H1 (cell line): ENCODE data around the gene RASGEF1C. TPM values are rescaled to one million over a fixed set of nuclear protein-coding genes. Genes with fewer than 3 reads are reported as not detected.

Experiments
- CHD2 ChIP-seq: IDR thresholded peaks from 2 replicates; pipeline ENCODE4 v1.6.1; 2012; ENCODE audit warnings: low read length, improper control_type of control experiment
- POLR2AphosphoS5 ChIP-seq: IDR thresholded peaks from 2 replicates; pipeline ENCODE4 v1.6.1; 2011; ENCODE audit warnings: low read depth, low read length
- RFX5 ChIP-seq: IDR thresholded peaks from 2 replicates; pipeline ENCODE4 v1.6.1; 2011; ENCODE audit warnings: low read depth, low read length, improper control_type of control experiment, borderline replicate concordance
- SP4 ChIP-seq: IDR thresholded peaks from 2 replicates; pipeline ENCODE4 v1.6.1; 2012; ENCODE audit warnings: low read length, inconsistent platforms
- polyA plus RNA-seq, 7 experiments: library from polyadenylated mRNA; depleted of rRNA in 3 of 7; stranded (reverse) in 5 of 7; unstranded in 2 of 7; fragments of >200 nt in 5 of 7; fragments of 200-250 nt in 2 of 7; gene quantifications; 1 replicate in 5 of 7; 2 replicates in 1 of 7; 4 replicates in 1 of 7; pipeline versions ENCODE4 v1.2.1 to v1.2.3, GENCODE V29; 2011 to 2013; ENCODE audit warnings: missing spikeins in 2 of 7, mixed read lengths in 2 of 7
- total RNA-seq: library from RNA; stranded (reverse); fragmentation: NEBNext Ultra II Directional; extraction: Animal tissue kit (Norgen Biotek cat#: 25700); gene quantifications from 2 replicates; pipeline ENCODE4 v1.2.1, GENCODE V29; 2021
- TF ChIP-seq, protein P1 (sequence below): fragments of 300-600 bp; sonication (generic); IDR thresholded peaks from 2 replicates; pipeline ENCODE4 v1.7.1; 2012; ENCODE audit warnings: low read length, moderate library complexity, mild to moderate bottlenecking, inconsistent platforms; ENCODE audit not compliant: insufficient replicate concordance
- TF ChIP-seq, protein P2 (sequence below): IDR thresholded peaks from 2 replicates; pipeline ENCODE4 v1.6.1; 2011; ENCODE audit warnings: low read depth, mild to moderate bottlenecking, low read length; ENCODE audit not compliant: insufficient read depth

Gene RASGEF1C
- total and polyA plus RNA-seq, 2 of the 8 experiments (the other 6 are each of a cell fraction or from before 2014, with no cell fraction given) = 0.26 to 0.61 TPM

DNA sequence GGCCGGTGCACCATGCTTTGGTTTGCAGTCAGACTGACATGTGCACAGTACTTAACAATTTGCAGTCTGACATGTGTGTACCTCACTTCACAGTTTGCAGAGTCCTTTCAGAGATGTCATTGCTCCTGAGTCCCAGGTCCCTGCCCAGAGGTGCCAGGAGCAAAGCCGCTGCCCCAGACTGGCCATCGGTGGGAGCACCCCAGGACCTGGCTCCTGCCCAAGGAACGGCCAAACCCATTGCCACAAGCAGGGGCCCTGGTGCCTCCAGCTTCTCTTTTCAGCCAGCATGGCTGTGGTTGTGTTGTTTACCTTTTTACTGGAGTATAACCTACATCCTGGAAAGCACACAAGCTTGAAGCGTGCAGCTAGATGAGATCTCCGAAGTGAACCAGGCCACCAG lies 28.6 kb downstream of the RASGEF1C start (continued):
- TF ChIP-seq, protein P1, sequence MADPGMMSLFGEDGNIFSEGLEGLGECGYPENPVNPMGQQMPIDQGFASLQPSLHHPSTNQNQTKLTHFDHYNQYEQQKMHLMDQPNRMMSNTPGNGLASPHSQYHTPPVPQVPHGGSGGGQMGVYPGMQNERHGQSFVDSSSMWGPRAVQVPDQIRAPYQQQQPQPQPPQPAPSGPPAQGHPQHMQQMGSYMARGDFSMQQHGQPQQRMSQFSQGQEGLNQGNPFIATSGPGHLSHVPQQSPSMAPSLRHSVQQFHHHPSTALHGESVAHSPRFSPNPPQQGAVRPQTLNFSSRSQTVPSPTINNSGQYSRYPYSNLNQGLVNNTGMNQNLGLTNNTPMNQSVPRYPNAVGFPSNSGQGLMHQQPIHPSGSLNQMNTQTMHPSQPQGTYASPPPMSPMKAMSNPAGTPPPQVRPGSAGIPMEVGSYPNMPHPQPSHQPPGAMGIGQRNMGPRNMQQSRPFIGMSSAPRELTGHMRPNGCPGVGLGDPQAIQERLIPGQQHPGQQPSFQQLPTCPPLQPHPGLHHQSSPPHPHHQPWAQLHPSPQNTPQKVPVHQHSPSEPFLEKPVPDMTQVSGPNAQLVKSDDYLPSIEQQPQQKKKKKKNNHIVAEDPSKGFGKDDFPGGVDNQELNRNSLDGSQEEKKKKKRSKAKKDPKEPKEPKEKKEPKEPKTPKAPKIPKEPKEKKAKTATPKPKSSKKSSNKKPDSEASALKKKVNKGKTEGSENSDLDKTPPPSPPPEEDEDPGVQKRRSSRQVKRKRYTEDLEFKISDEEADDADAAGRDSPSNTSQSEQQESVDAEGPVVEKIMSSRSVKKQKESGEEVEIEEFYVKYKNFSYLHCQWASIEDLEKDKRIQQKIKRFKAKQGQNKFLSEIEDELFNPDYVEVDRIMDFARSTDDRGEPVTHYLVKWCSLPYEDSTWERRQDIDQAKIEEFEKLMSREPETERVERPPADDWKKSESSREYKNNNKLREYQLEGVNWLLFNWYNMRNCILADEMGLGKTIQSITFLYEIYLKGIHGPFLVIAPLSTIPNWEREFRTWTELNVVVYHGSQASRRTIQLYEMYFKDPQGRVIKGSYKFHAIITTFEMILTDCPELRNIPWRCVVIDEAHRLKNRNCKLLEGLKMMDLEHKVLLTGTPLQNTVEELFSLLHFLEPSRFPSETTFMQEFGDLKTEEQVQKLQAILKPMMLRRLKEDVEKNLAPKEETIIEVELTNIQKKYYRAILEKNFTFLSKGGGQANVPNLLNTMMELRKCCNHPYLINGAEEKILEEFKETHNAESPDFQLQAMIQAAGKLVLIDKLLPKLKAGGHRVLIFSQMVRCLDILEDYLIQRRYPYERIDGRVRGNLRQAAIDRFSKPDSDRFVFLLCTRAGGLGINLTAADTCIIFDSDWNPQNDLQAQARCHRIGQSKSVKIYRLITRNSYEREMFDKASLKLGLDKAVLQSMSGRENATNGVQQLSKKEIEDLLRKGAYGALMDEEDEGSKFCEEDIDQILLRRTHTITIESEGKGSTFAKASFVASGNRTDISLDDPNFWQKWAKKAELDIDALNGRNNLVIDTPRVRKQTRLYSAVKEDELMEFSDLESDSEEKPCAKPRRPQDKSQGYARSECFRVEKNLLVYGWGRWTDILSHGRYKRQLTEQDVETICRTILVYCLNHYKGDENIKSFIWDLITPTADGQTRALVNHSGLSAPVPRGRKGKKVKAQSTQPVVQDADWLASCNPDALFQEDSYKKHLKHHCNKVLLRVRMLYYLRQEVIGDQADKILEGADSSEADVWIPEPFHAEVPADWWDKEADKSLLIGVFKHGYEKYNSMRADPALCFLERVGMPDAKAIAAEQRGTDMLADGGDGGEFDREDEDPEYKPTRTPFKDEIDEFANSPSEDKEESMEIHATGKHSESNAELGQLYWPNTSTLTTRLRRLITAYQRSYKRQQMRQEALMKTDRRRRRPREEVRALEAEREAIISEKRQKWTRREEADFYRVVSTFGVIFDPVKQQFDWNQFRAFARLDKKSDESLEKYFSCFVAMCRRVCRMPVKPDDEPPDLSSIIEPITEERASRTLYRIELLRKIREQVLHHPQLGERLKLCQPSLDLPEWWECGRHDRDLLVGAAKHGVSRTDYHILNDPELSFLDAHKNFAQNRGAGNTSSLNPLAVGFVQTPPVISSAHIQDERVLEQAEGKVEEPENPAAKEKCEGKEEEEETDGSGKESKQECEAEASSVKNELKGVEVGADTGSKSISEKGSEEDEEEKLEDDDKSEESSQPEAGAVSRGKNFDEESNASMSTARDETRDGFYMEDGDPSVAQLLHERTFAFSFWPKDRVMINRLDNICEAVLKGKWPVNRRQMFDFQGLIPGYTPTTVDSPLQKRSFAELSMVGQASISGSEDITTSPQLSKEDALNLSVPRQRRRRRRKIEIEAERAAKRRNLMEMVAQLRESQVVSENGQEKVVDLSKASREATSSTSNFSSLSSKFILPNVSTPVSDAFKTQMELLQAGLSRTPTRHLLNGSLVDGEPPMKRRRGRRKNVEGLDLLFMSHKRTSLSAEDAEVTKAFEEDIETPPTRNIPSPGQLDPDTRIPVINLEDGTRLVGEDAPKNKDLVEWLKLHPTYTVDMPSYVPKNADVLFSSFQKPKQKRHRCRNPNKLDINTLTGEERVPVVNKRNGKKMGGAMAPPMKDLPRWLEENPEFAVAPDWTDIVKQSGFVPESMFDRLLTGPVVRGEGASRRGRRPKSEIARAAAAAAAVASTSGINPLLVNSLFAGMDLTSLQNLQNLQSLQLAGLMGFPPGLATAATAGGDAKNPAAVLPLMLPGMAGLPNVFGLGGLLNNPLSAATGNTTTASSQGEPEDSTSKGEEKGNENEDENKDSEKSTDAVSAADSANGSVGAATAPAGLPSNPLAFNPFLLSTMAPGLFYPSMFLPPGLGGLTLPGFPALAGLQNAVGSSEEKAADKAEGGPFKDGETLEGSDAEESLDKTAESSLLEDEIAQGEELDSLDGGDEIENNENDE = no peak
- TF ChIP-seq, protein P2, sequence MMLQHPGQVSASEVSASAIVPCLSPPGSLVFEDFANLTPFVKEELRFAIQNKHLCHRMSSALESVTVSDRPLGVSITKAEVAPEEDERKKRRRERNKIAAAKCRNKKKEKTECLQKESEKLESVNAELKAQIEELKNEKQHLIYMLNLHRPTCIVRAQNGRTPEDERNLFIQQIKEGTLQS = no peak
- TF ChIP-seq RFX5 (no peak), CHD2 (no peak), SP4 (no peak), POLR2AphosphoS5 (no peak)
- TF ChIP-seq, all 59 proteins: peak for 0
